Measurements from ENCODE around the gene RAP1GAP2. TPM values are rescaled to one million over a fixed set of nuclear protein-coding genes. Genes with fewer than 3 reads are reported as not detected.
"Not testable (repeated sequence)": the region's sequence is repeated elsewhere in the genome, so short reads cannot be mapped to it uniquely, and the experiment has no call there.

RAP1GAP2 gene
- total RNA-seq, 1 donor from 2014 or later, result 0.11 TPM

DNA sequence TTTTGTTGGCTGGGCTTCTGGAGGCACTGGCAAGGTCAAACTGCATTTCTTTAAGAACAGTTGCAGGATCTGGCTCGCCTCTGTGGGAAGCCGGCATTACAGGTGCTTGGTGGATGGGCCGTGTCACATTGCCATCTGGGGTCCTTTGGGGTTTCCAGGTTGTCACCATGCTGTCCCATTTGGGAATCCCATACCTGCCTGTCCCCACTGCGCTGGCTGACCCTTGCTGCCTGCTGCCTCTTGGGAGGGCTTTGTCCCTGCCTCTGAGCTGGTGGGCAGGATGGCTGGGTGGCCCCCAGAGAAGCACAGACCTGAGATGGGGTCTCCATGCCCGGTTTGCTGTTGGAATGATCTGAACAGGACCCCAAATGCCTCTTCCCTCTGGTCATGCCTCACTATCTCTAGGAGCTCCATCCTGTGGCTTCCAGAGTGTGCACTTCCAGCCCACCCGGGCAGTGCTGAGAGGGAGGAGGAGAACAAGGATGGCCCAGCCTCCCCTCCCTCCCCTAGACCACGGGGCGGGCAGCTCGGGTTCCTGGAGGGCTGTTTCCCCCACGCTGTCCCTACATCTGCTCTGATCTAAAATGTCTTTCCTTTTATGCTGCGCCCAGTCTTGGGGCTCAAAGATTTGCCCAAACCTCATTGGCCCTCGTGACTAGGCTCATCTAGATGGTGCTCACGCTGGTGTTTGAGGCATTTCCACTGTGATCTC, 239.2 kb downstream of the RAP1GAP2 start:
- no peak for DNase-seq (ENCODE audit: low read depth)

DNA sequence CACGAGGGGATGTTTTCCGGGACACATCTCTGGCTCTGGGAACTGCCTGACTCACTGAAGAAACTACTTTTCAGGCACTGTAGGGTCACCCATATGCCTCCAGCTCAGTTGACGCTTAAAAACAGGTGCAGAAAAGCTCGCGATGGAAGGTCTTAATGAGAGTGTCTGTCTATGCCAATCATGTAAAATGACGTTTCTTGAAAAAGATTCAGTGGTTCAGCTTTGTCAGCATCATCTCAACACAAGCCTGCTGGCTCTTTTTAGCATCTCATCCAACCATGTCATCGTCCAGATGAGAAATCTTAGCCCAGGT, 239.7 kb downstream of the RAP1GAP2 start:
- DNase-seq (ENCODE audit: low read depth), result peak; percentile 71

DNA sequence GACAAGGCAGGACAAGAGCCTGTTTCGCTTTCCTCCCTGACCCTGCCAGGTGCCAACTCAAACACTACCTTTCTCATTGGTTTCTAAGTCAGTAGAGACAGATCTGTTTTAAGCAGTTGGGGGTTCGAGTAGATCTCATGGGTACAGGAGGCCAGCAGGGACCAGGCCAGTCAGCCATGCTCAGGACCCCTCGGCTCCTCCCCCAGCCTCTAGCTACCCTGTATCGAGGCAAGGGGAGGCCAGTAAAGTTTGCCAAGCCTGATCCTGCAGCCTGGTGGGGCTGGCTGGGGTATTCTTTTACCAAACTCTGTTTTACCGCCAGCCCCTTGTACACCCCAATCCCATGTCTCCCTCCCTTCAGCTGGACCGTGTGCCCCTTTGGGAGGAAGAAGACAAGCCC, 240.6 kb downstream of the RAP1GAP2 start:
- DNase-seq (ENCODE audit: low read depth), result no peak

DNA sequence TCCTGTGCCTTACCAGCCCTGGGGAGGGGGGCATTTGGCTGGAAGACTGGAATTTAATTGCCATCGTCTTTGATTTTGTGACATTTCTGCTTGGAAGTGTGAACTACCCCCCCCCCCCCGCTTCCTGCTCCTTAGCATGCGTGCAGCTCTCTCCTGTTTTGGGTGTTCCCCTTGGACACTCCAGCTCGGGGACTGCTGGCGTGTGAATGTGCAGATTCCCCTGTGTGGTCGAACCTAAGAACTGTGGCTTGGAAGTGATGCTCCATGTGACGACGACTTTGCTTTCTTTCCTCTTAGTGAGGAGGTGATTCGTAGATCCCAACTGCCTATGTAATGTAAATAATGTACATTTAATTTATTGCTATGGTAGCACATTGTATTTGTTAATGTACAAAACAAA, 241.0 kb downstream of the RAP1GAP2 start:
- DNase-seq (ENCODE audit: low read depth), result no peak

DNA sequence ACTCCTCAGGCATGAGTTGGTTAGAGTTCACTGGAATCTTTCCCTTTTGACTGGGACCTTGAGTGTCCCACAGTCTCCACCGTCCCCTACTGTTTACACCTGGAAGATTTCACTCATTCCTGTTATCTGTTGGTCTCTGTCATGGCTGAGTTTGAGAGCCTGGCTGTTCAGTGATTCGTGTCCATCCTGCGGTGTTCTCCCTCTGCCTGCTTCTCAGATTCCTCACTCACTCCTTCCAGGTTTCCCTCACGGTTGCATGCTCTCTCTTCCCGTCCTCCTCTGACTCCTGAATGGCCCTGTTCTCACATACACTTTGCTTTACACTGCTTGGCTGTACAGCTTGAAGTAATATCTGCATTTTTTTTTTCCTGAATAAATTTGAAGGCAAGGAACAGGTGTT, 242.7 kb downstream of the RAP1GAP2 start:
- no peak for DNase-seq (ENCODE audit: low read depth)

DNA sequence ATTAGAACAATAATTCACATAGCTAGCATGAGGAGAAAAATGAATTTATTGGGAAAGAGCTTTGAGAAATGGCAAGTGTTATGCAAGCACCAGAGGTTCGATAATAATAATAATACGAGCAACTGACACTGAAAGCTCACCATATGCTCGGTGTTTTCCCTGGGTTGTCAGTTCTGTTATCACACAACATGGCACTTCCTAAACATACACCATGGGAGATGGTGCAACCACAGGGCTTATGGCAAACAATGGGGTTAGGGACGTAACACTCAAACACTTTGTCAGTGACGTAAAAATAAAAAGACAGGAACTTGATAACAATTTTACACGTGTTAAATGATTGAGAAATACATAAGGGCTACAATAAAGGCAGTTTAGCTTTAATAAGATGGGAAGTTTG, 243.5 kb downstream of the RAP1GAP2 start:
- no peak for DNase-seq (ENCODE audit: low read depth)

DNA sequence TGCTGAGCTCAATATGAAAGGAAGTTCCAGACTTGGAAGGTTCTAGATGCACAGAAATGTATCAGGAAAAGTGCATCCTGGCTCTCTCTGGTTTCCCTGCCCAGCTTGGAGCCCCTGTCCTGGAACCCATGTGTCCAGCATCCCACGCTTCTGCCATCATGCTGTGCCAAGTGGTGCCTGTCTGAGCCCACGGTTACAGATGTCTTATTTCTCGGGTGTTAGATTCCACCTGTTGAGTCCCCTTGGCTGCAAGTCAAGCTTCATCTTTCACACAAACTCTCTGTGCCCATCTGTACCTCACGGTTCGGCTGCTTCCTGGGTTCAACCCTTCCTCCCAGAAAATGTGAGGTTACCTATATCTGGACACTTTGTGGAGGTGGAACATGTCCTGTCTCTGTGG, 244.6 kb downstream of the RAP1GAP2 start:
- no peak for DNase-seq (ENCODE audit: low read depth)

DNA sequence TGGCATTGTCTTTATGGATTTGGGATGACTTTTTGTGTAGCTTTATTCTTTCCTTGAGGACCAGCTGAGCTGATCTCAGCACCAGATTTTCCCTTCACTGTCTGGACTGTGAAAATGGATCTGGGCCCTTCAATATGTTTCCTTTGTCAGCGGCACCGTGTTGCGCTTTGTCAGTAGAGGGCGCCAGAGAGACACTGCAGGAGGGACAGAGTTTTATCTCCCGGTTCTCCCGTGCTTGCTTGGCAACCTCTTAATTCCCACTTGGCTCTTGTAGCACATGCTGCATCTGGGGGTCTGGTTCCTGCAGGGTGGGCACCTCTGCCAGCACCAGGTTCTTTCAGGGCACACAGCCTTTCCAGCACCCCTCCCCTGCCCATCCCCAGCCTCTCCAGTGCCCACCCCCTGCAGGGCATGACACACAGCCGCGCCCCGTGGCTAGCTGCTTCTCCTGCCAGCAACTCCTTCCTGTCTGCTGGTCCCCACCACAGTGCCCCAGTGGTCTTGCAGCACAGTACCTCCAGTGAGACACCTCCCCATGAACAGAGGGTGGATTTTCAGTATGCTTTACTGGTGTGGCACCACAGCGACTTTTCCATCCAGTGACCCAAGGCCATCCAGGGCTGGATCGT, 247.6 kb downstream of the RAP1GAP2 start:
- DNase-seq (ENCODE audit: low read depth), result no peak

DNA sequence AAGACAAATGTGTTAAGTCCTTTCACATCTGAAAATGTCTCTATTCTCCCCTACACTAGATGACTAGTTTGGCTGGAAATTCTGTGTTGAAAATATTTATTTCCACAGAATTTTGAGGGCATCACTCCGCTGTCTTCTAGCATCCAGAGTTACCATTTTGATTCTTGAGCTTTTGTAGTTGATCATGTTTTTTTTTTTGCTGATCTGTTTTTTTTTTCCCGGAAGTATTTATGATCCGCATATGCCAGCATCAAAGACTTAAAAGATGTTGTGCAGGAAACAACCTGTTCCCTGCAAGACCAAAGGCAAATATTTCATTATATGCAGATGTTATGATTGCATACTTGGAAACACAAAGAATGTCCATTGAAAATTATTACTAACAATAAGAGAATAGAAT, 250.5 kb downstream of the RAP1GAP2 start:
- DNase-seq (ENCODE audit: low read depth), result no peak

DNA sequence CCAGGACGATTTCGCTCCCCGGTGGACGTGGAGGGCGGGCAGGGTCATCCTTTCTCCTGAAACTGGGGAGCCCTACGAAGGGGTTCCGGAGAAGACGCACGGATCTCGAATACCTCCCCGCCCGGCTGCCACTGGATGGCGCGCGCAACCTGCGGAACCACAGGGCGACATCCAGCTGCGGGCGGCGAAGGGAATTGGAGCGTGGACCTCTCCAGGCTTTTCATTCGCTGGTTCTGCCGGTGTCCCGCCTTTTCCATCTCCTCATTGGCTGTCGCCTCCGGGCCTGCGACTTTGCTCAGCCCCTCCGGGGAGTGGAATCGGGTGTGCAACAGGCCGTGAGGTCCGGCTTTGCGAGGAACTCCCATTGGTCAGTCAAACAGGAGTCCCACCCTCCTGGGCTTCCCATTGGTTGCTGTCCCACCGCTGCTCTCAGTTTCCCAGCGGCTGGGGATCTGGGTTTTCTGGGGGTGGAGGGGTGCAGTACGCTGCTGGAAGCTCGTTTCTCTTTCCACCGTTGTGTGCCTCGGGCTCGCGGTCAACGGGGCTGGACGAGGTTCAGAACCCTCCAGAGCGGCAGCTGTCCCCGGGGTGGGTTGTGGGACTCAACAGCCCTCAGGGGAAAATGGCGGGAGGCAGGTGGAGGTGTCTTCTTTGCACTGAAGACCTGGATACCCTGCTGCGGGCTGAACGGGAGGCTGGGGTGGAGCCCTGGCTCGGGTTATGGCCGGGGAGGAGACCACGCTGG, 252.7 kb downstream of the RAP1GAP2 start:
- peak; percentile 95 for DNase-seq (ENCODE audit: low read depth)

DNA sequence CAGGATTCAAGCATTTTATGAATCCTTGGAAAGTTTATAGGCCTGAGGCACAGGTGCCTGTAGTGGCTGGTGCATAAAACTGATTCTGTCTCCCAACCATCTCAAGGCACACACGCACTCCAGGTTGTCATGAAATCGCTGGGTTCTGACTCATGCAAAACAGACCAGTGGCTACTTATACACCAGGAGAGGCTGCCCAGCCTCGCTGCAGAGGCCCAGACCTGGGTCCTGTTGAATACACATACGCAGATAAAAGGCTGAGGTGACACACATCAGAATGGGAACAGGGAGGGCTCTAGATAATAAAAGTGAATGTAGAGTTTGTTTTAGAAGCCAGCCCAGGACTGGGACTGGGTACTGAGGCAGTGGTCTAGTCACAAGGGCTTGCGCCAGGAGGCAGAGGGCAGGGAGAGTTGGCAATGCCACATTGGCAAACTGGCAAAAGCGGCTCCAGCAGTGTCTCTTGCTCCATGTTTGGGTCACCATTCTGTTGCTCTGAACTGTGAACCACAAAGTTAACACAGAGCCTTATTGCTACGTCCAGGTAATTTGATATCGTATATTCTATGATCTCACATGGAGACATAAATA, 253.6 kb downstream of the RAP1GAP2 start:
- no peak for DNase-seq (ENCODE audit: low read depth)

DNA sequence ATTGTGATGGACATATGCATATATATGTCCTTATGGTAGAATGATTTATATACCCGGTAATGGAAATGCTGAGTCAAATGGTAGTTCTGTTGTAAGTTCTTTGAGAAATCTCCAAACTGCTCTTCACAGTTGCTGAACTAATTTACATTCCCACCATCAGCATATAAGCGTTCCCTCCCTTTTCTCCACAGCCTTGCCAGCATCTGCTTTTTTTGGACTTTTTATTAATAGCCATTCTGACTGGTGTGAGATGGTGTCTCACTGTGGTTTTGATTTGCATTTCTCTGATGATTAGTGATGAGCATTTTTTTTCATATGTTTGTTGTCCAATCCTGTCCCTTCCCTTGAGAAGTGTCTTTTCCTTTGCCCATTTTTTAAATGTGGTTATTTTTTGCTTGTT, 258.6 kb downstream of the RAP1GAP2 start:
- not testable (repeated sequence) for DNase-seq (ENCODE audit: low read depth)

DNA sequence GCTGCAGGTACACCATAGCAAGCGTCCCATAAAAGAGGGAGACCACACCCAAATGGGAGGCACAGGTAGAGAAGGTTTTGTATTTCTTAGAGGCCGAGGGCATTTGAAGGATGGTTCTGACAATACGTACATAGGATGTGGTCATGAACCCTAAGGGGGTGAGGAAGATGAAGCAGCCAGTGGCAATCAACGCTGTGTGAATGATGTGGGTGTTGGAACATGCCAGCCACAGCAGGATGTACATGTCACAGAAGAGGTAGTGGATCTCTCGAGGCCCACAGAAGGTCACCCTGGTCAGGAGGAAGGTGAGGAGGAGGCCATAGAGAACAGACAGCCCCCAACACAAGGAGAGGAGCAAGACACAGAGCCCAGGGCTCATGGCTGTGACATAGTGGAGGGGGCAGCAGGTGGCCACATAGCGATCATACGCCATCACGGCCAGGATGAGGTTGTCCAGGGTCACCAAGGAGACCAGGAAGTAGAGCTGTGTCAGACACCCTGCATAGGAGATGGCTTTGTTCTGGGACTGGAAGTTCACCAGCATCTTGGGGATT, 266.7 kb downstream of the RAP1GAP2 start:
- DNase-seq (ENCODE audit: low read depth), result not testable (repeated sequence)

DNA sequence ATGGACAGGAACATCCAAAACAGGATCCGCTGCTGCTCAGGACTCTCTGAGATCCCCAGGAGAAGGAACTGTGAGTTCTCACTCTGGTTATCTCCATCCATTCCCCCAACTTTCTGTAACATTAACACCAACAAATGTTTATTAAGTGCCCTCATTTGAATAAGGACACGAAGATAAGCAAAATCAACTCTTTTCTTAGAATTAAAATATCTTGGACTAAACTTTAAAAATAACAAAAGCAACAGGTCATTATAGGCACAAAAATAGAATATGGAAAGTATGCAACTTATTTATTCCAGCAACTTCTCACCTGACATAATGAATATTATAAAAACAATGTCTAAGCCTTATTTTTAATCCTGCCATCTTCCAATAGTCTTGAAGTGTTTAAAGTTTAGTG, 267.3 kb downstream of the RAP1GAP2 start, which contains the start of gene OR1D5:
Gene OR1D5, minus strand, starts transcription at position 101 of the 400 bp plus-strand sequence. Its CDS starts 0 bp downstream, at position 101.
- not testable (repeated sequence) for DNase-seq (ENCODE audit: low read depth)

DNA sequence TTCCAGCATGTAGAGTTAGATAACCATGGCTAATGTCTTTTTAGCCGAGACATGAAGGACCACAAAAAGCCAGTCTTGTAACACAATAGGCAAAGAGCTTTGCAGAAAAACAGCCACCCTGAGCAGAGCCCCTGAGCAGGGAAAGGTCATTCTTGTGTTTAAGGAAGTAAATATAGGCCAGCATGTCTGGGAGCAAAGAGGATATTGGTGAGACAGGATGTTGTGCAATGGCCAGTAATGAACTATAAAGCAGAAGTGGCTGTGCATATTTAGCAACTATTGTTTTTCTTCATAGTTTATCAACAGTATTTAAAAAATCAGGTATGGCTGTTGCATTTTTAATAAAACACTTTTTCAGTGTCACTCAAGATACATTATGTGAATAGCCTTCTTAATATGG, 269.0 kb downstream of the RAP1GAP2 start:
- not testable (repeated sequence) for DNase-seq (ENCODE audit: low read depth)

DNA sequence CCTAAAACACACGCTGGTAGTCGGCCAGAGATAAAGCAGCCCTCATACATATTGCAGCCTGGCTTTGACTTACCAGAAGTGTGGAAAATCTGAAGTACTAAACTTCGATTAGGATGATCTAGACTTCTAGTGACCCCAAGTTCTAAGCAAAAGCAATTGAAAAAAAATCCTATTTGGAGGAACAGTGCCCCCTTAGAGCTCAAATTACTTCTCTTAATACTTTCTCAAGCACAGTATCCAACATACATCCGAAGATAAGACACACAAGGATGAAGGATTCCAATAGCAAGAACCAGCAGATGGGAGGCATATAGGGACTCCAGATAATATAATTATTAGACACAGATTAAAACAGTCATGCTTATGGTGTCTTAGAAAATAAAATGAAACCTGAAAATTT, 277.6 kb downstream of the RAP1GAP2 start:
- DNase-seq (ENCODE audit: low read depth), result peak; percentile 6

MicroRNA genes within 50 kb of the gene (microRNA counts, 767-probe panel; counts per million panel counts)
- not detected for microRNA hsa-miR-1253

Small RNA genes within 50 kb of the gene (microRNA-seq; reads per million reads assigned to microRNA genes)
- gene MIR1253, result not detected

Other genes starting within 250 kb of the RAP1GAP2 start
- gene PAFAH1B1, start 202.8 kb upstream of the RAP1GAP2 start, total RNA-seq, result 120 and 123 TPM in 2 replicates
- 66.1 and 70.2 TPM in 2 replicates for gene CLUH, start 84.7 kb upstream of the RAP1GAP2 start, total RNA-seq
- gene CCDC92B, start 46.8 kb upstream of the RAP1GAP2 start, total RNA-seq, result not detected in 2 replicates